HepG2 (cell line): ENCODE data around the gene ENPP7. TPM values are rescaled to one million over a fixed set of nuclear protein-coding genes. Genes with fewer than 3 reads are reported as not detected.

Experiments
- ARID4A ChIP-seq: sonication (generic); formaldehyde crosslinking; IDR thresholded peaks from 2 replicates; pipeline ENCODE4 v1.5.0; 2020; ENCODE audit warnings: mild to moderate bottlenecking, missing genetic modification reagents, borderline replicate concordance
- CERS6 ChIP-seq: sonication (generic); formaldehyde crosslinking; IDR thresholded peaks from 2 replicates; pipeline ENCODE4 v1.5.0; 2020; ENCODE audit warnings: missing genetic modification reagents
- E2F5 ChIP-seq: sonication (generic); formaldehyde crosslinking; conservative IDR thresholded peaks from 2 replicates; pipeline ENCODE4 v1.4.0; 2020; ENCODE audit warnings: missing genetic modification reagents
- FOXC1 ChIP-seq: sonication (generic); formaldehyde crosslinking; IDR thresholded peaks from 2 replicates; pipeline ENCODE4 v1.8.0; 2022; ENCODE audit warnings: mild to moderate bottlenecking, missing genetic modification reagents, borderline replicate concordance
- GABPB1 ChIP-seq: IDR thresholded peaks from 2 replicates; pipeline ENCODE4 v1.6.1; 2016; ENCODE audit warnings: mild to moderate bottlenecking, missing genetic modification reagents, moderate library complexity, missing compliant biosample characterization
- KDM6A ChIP-seq: IDR thresholded peaks from 2 replicates; pipeline ENCODE4 v1.6.1; 2016; ENCODE audit warnings: low read depth
- MXI1 ChIP-seq: IDR thresholded peaks from 3 replicates; pipeline ENCODE4 v1.6.1; 2012; ENCODE audit warnings: low read depth, low read length, inconsistent platforms, borderline replicate concordance
- NFAT5 ChIP-seq: sonication (generic); formaldehyde crosslinking; IDR thresholded peaks from 2 replicates; pipeline ENCODE4 v1.4.0; 2020; ENCODE audit warnings: missing genetic modification reagents
- NKX3-1 ChIP-seq: sonication (generic); formaldehyde crosslinking; IDR thresholded peaks from 2 replicates; pipeline ENCODE4 v1.5.0; 2020; ENCODE audit warnings: missing genetic modification reagents
- RARG ChIP-seq: sonication (generic); formaldehyde crosslinking; IDR thresholded peaks from 2 replicates; pipeline ENCODE4 v1.4.0; 2020; ENCODE audit warnings: low read depth, mild to moderate bottlenecking, missing genetic modification reagents
- THAP11 ChIP-seq: IDR thresholded peaks from 2 replicates; pipeline ENCODE4 v1.6.1; 2016; ENCODE audit warnings: missing biosample characterization, missing genetic modification reagents
- TOPORS ChIP-seq: sonication (generic); formaldehyde crosslinking; IDR thresholded peaks from 2 replicates; pipeline ENCODE4 v1.8.0; 2023; ENCODE audit warnings: mild to moderate bottlenecking, missing genetic modification reagents
- ZBTB25 ChIP-seq: IDR thresholded peaks from 2 replicates; pipeline ENCODE4 v1.6.1; 2018; ENCODE audit warnings: missing genetic modification reagents
- ZMYM4 ChIP-seq: sonication (generic); formaldehyde crosslinking; IDR thresholded peaks from 2 replicates; pipeline ENCODE4 v1.8.1; 2023; ENCODE audit warnings: mild to moderate bottlenecking, missing genetic modification reagents
- ZNF143 ChIP-seq: sonication (generic); formaldehyde crosslinking; IDR thresholded peaks from 2 replicates; pipeline ENCODE4 v1.4.0; 2020; ENCODE audit warnings: missing genetic modification reagents
- ZNF775 ChIP-seq: sonication (generic); formaldehyde crosslinking; IDR thresholded peaks from 2 replicates; pipeline ENCODE4 v1.4.0; 2020; ENCODE audit warnings: missing genetic modification reagents, mild to moderate bottlenecking, moderate library complexity, borderline replicate concordance
- polyA plus RNA-seq, 8 experiments: library from polyadenylated mRNA; depleted of rRNA in 3 of 8; stranded (reverse) in 7 of 8; unstranded in 1 of 8; fragments of >200 nt; fragmentation: Illumina TruSeq in 4 of 8; extraction: Trizol in 4 of 8; gene quantifications; 2 replicates each; pipeline versions ENCODE4 v1.2.1 to v1.2.3, GENCODE V29; 2011 to 2016; ENCODE audit warnings: low read depth in 4 of 8, missing spikeins in 1 of 8, mixed read lengths in 1 of 8; ENCODE audit not compliant: insufficient read depth in 1 of 8
- total RNA-seq, 5 experiments: library from RNA; depleted of rRNA; stranded (reverse); fragments of >200 nt; fragmentation: Illumina TruSeq; extraction: Trizol; gene quantifications; 2 replicates each; pipeline ENCODE4 v1.2.3, GENCODE V29; 2016; ENCODE audit warnings: low read depth in 1 of 5

The ENPP7 gene
- total and polyA plus RNA-seq, 2 of the 13 experiments (the other 11 are each of a cell fraction or from before 2014, with no cell fraction given) = 1.1 to 2.2 TPM

GRCh38 chr17:79789943-79790804 lies 59.4 kb downstream of the ENPP7 start (continued):
- peak; percentile 39; the same call in 1 of the 2 replicates for TF ChIP-seq GABPB1 (CRISPR knock-in tag)
- peak; percentile 62; the same call in 1 of the 2 replicates for TF ChIP-seq ARID4A (CRISPR knock-in tag)
- no peak for TF ChIP-seq ZNF775 (CRISPR knock-in tag)
- TF ChIP-seq FOXC1 (CRISPR knock-in tag) = peak; percentile 66
- peak; percentile 7; the same call in 1 of the 2 replicates for TF ChIP-seq THAP11
- no peak; the same call in 1 of the 2 replicates for TF ChIP-seq E2F5 (CRISPR knock-in tag)
- TF ChIP-seq KDM6A (CRISPR knock-in tag) = no peak
- 0 out of 3 replicates have a peak, but pooled peaks have one; percentile 21 for TF ChIP-seq MXI1
- no peak for TF ChIP-seq ZNF143 (CRISPR knock-in tag)
- TF ChIP-seq RARG (CRISPR knock-in tag) = 0 out of 2 replicates have a peak, but pooled peaks have one; percentile 29
- peak; percentile 28; the same call in 1 of the 2 replicates for TF ChIP-seq ZMYM4 (CRISPR knock-in tag)
- TF ChIP-seq NFAT5 (CRISPR knock-in tag) = peak; percentile 59; the same call in 1 of the 2 replicates
- TF ChIP-seq CERS6 (CRISPR knock-in tag) = no peak
- no peak for TF ChIP-seq TOPORS (CRISPR knock-in tag)
- no peak for TF ChIP-seq NKX3-1 (CRISPR knock-in tag)
- no peak for TF ChIP-seq ZBTB25 (CRISPR knock-in tag)
